A549 (cell line): ENCODE results near the gene C5orf63. TPM values are rescaled to one million over a fixed set of nuclear protein-coding genes. Genes with fewer than 3 reads are reported as not detected.
"Not testable (repeated sequence)": the region's sequence is repeated elsewhere in the genome, so short reads cannot be mapped to it uniquely, and the experiment has no call there.

Source experiments
- ATAC-seq, 2 experiments: fragments of 200-7000 bp in 1 of 2; fragments of >200 bp in 1 of 2; cut with Nextera tagmentation in 1 of 2; cut with Tn5 transposase in 1 of 2; 3 replicates each; pipeline versions ENCODE4 v1.8.0 to v1.9.1; 2018 to 2020; ENCODE audit warnings: mild to moderate bottlenecking in 1 of 2, moderate library complexity in 1 of 2
- CTCF ChIA-PET: fragments of 300-600 bp; sonication (Branson Sonifier 250); formaldehyde crosslinking; extraction: SDS; loops from one replicate; lab custom pipeline; 2021; ENCODE audit warnings: antibody characterized with exemption, inconsistent platforms; lab: Yijun Ruan, JAX
- POLR2A ChIA-PET: fragments of 350-600 bp; formaldehyde crosslinking; extraction: SDS; loops from one replicate; lab custom pipeline; 2021; ENCODE audit warnings: antibody characterized with exemption, inconsistent platforms; lab: Yijun Ruan, JAX
- DNase-seq, 2 experiments: peaks; one replicate each; pipeline versions ENCODE4 v3.0.0 to v3.0.0-alpha.2; 2011 to 2016; ENCODE audit warnings: low read depth in 1 of 2, low spot score in 1 of 2
- FAIRE-seq: peaks from 2 replicates; lab custom pipeline; 2011; peaks lifted over from hg19 to GRCh38; lab: Jason Lieb, UNC
- H3K27ac ChIP-seq, 2 experiments: fragments of >200 bp; sonication (Bioruptor Twin); formaldehyde crosslinking; 3 replicates each; pipeline ENCODE4 v1.5.1; 2016 to 2017
- H3K4me1 ChIP-seq: fragments of >200 bp; sonication (Bioruptor Twin); formaldehyde crosslinking; 3 replicates; pipeline ENCODE4 v1.6.1; 2016
- H3K4me2 ChIP-seq: fragments of >200 bp; sonication (Bioruptor Twin); formaldehyde crosslinking; 3 replicates; pipeline ENCODE4 v1.6.1; 2016
- H3K4me3 ChIP-seq: fragments of >200 bp; sonication (Bioruptor Twin); formaldehyde crosslinking; 3 replicates; pipeline ENCODE4 v1.5.1; 2016
- H3K9me3 ChIP-seq: fragments of >200 bp; sonication (Bioruptor Twin); formaldehyde crosslinking; 3 replicates; pipeline ENCODE4 v1.6.1; 2016
- CBX8 ChIP-seq: fragments of 200-600 bp; sonication (generic); IDR thresholded peaks from 2 replicates; pipeline ENCODE4 v1.6.1; 2016
- CEBPB ChIP-seq, 2 experiments: fragments of >200 bp in 1 of 2; sonication (Bioruptor Twin) in 1 of 2; formaldehyde crosslinking in 1 of 2; IDR thresholded peaks; 2 replicates each; pipeline ENCODE4 v1.6.1; 2012 to 2016
- EHF ChIP-seq: fragments of 250-450 bp; sonication (Bioruptor Pico); IDR thresholded peaks from 2 replicates; pipeline ENCODE4 v1.5.0; 2020; ENCODE audit warnings: mild to moderate bottlenecking
- EP300 ChIP-seq, 2 experiments: fragments of >200 bp; sonication (Bioruptor Twin); formaldehyde crosslinking; IDR thresholded peaks; 2 replicates in 1 of 2; 3 replicates in 1 of 2; pipeline ENCODE4 v1.6.1; 2016 to 2017
- FOSB ChIP-seq: fragments of 250-450 bp; sonication (Bioruptor Pico); IDR thresholded peaks from 2 replicates; pipeline ENCODE4 v1.5.0; 2020; ENCODE audit warnings: mild to moderate bottlenecking, moderate library complexity
- FOSL2 ChIP-seq, 2 experiments: fragments of 450-650 bp in 1 of 2; fragments of >200 bp in 1 of 2; sonication (Bioruptor Twin) in 1 of 2; formaldehyde crosslinking; IDR thresholded peaks; 2 replicates each; pipeline versions ENCODE4 v1.5.0 to v1.6.1; 2016 to 2020; ENCODE audit warnings: mild to moderate bottlenecking in 1 of 2, moderate library complexity in 1 of 2
- FOXS1 ChIP-seq: fragments of 250-450 bp; sonication (Bioruptor Pico); IDR thresholded peaks from 2 replicates; pipeline ENCODE4 v1.5.0; 2020; ENCODE audit warnings: mild to moderate bottlenecking, moderate library complexity
- JUN ChIP-seq, 2 experiments: fragments of >200 bp; sonication (Bioruptor Twin); formaldehyde crosslinking; IDR thresholded peaks; 2 replicates in 1 of 2; 3 replicates in 1 of 2; pipeline ENCODE4 v1.6.1; 2016 to 2017
- MAFK ChIP-seq: fragments of 450-650 bp; IDR thresholded peaks from 2 replicates; pipeline ENCODE4 v1.6.1; 2014; ENCODE audit not compliant: partially characterized antibody
- RAD21 ChIP-seq, 2 experiments: fragments of >200 bp in 1 of 2; sonication (Bioruptor Twin) in 1 of 2; formaldehyde crosslinking in 1 of 2; IDR thresholded peaks in 1 of 2; conservative IDR thresholded peaks in 1 of 2; 2 replicates in 1 of 2; 3 replicates in 1 of 2; pipeline ENCODE4 v1.6.1; 2012 to 2018; ENCODE audit warnings: inconsistent platforms in 1 of 2
- SMC3 ChIP-seq: fragments of >200 bp; sonication (Bioruptor Twin); formaldehyde crosslinking; IDR thresholded peaks from 3 replicates; pipeline ENCODE4 v1.6.1; 2018; ENCODE audit warnings: inconsistent platforms
- SREBF2 ChIP-seq: fragments of 450-650 bp; IDR thresholded peaks from 2 replicates; pipeline ENCODE4 v1.6.1; 2014; ENCODE audit warnings: mild to moderate bottlenecking, moderate library complexity
- TFCP2L1 ChIP-seq: fragments of 250-450 bp; sonication (Bioruptor Pico); IDR thresholded peaks from 2 replicates; pipeline ENCODE4 v1.5.0; 2021; ENCODE audit warnings: mild to moderate bottlenecking
- TP53 ChIP-seq: fragments of 250-450 bp; sonication (Bioruptor Pico); IDR thresholded peaks from 2 replicates; pipeline ENCODE4 v1.5.0; 2021; ENCODE audit warnings: mild to moderate bottlenecking, moderate library complexity
- ZSCAN20 ChIP-seq: fragments of 250-450 bp; sonication (Bioruptor Pico); IDR thresholded peaks from 2 replicates; pipeline ENCODE4 v1.8.0; 2022; ENCODE audit warnings: mild to moderate bottlenecking, moderate library complexity
- WGBS: methylation state at CpG from one replicate; pipeline ENCODE4 v1.1.6; 2017; ENCODE audit errors: missing lambda C conversion rate; 5-methylcytosine and 5-hydroxymethylcytosine counted together
- polyA plus RNA-seq, 4 experiments: library from polyadenylated mRNA; depleted of rRNA in 3 of 4; stranded (reverse); fragments of >200 nt; fragmentation: RNase III in 1 of 4; extraction: RNeasy Plus Mini Kit Qiagen cat#74134 plus additional on column Dnase treatment in 1 of 4; gene quantifications; 2 replicates in 3 of 4; 3 replicates in 1 of 4; pipeline ENCODE4 v1.2.3, GENCODE V29; 2011 to 2017
- TF ChIP-seq, protein P1 (sequence below): fragments of 250-450 bp; sonication (Bioruptor Pico); IDR thresholded peaks from 2 replicates; pipeline ENCODE4 v1.5.0; 2021; ENCODE audit warnings: mild to moderate bottlenecking, moderate library complexity, borderline replicate concordance
- TF ChIP-seq, protein P2 (sequence below): IDR thresholded peaks from 2 replicates; pipeline ENCODE4 v1.6.1; 2012; ENCODE audit warnings: low read depth, borderline replicate concordance
- TF ChIP-seq, protein P3 (sequence below): fragments of >200 bp; sonication (Bioruptor Twin); formaldehyde crosslinking; IDR thresholded peaks from 2 replicates; pipeline ENCODE4 v1.6.1; 2016
- TF ChIP-seq, protein P4 (sequence below): fragments of 450-650 bp; IDR thresholded peaks from 2 replicates; pipeline ENCODE4 v1.6.1; 2014; ENCODE audit warnings: antibody characterized with exemption
- TF ChIP-seq, protein P5 (sequence below): fragments of >200 bp; sonication (Bioruptor Twin); formaldehyde crosslinking; IDR thresholded peaks from 3 replicates; pipeline ENCODE4 v1.5.1; 2016
- TF ChIP-seq, protein P6 (sequence below): fragments of 200-600 bp; sonication (generic); IDR thresholded peaks from 2 replicates; pipeline ENCODE4 v1.6.1; 2016; ENCODE audit warnings: antibody characterized with exemption, mild to moderate bottlenecking, moderate library complexity

The C5orf63 gene
- polyA plus RNA-seq, 2 of the 4 experiments (the other 2 are of a cell fraction) = 4.1 to 10.9 TPM

DNA sequence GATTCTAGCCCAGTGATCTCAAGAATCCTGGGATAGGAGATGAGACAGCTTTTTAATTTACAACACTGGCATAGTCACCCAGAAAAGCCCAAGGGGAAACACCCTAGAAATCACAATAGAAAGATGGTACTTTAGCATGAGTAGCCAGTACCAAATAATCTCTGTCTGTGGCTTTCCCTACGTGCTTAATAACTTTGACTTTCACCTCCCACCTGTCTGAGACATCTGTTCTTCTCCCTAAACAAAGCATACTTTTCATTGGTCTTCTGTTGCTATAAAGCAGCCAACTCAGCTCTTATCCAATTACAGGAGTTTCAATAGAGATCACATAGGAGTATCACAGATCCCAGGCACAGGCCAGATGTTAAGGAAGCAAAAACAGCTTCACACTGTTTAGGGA, 53.4 kb downstream of the C5orf63 start (continued):
- TF ChIP-seq, protein P1, sequence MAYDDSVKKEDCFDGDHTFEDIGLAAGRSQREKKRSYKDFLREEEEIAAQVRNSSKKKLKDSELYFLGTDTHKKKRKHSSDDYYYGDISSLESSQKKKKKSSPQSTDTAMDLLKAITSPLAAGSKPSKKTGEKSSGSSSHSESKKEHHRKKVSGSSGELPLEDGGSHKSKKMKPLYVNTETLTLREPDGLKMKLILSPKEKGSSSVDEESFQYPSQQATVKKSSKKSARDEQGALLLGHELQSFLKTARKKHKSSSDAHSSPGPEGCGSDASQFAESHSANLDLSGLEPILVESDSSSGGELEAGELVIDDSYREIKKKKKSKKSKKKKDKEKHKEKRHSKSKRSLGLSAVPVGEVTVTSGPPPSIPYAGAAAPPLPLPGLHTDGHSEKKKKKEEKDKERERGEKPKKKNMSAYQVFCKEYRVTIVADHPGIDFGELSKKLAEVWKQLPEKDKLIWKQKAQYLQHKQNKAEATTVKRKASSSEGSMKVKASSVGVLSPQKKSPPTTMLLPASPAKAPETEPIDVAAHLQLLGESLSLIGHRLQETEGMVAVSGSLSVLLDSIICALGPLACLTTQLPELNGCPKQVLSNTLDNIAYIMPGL (CRISPR knock-in tag) = no peak
- TF ChIP-seq, protein P2, sequence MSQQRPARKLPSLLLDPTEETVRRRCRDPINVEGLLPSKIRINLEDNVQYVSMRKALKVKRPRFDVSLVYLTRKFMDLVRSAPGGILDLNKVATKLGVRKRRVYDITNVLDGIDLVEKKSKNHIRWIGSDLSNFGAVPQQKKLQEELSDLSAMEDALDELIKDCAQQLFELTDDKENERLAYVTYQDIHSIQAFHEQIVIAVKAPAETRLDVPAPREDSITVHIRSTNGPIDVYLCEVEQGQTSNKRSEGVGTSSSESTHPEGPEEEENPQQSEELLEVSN = no peak
- no peak for TF ChIP-seq TP53 (CRISPR knock-in tag)
- TF ChIP-seq JUN (IDR thresholded peaks at IDR 0.05) = no peak

DNA sequence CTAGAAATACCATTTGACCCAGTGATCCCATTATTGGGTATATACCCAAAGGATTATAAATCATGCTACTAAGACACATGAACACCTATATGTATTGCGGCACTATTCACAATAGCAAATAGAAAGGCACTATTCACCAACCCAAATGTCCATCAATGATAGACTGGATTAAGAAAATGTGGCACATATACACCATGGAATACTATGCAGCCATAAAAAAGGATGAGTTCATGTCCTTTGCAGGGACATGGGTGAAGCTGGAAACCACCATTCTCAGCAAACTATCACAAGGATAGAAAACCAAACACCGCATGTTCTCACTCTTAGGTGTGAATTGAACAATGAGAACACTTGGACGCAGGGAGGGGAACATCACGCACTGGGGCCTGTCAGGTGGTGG, 56.6 kb downstream of the C5orf63 start:
- POLR2A ChIA-PET, H3K27ac ChIP-seq, FAIRE-seq, H3K4me2 ChIP-seq, H3K9me3 ChIP-seq, ATAC-seq, CTCF ChIA-PET, H3K4me3 ChIP-seq, H3K4me1 ChIP-seq, DNase-seq: not testable (repeated sequence)
- WGBS = 92% methylated on average over 4 of the region's 4 CpGs

DNA sequence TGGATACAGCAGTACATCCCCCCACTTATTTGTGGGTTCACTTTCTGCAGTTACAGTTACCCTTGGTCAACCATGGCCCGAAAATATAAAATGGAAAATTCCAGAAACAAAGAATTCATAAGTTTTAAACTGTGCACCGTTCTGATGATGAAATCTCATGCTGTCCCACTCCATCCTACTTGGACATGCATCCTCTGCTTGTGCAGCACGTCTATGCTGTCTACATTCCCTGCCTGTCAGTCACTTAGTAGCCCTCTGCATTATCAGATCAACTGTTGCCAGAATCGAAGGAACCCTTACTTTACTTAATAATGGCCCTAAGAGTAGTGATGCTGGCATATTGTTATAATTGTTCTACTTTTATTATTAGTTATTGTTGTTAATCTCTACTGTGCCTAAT, 57.6 kb downstream of the C5orf63 start:
- 11% methylated on average over 4 of the region's 4 CpGs for WGBS
- Histone ChIP-seq H3K27ac (no peak overlapping the region), H3K9me3 (no peaks in the 10 kb centered on the region), H3K4me1 (no peaks in the 10 kb centered on the region), H3K4me3 (no peak overlapping the region), H3K4me2 (no peak overlapping the region)
- POLR2A ChIA-PET = no interaction called here
- no peak for ATAC-seq
- no peak for DNase-seq
- no peak for TF ChIP-seq SMC3
- no peak for TF ChIP-seq FOSB (CRISPR knock-in tag)
- no peak for TF ChIP-seq EP300 (IDR thresholded peaks at IDR 0.05)
- TF ChIP-seq MAFK = no peak
- no peak for TF ChIP-seq FOSL2 (IDR thresholded peaks at IDR 0.05)
- TF ChIP-seq FOSL2 (CRISPR knock-in tag; IDR thresholded peaks at IDR 0.05) = no peak
- TF ChIP-seq, protein P3, sequence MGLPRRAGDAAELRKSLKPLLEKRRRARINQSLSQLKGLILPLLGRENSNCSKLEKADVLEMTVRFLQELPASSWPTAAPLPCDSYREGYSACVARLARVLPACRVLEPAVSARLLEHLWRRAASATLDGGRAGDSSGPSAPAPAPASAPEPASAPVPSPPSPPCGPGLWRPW = no peak
- TF ChIP-seq, protein P4, sequence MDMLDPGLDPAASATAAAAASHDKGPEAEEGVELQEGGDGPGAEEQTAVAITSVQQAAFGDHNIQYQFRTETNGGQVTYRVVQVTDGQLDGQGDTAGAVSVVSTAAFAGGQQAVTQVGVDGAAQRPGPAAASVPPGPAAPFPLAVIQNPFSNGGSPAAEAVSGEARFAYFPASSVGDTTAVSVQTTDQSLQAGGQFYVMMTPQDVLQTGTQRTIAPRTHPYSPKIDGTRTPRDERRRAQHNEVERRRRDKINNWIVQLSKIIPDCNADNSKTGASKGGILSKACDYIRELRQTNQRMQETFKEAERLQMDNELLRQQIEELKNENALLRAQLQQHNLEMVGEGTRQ = no peak
- TF ChIP-seq, protein P5, sequence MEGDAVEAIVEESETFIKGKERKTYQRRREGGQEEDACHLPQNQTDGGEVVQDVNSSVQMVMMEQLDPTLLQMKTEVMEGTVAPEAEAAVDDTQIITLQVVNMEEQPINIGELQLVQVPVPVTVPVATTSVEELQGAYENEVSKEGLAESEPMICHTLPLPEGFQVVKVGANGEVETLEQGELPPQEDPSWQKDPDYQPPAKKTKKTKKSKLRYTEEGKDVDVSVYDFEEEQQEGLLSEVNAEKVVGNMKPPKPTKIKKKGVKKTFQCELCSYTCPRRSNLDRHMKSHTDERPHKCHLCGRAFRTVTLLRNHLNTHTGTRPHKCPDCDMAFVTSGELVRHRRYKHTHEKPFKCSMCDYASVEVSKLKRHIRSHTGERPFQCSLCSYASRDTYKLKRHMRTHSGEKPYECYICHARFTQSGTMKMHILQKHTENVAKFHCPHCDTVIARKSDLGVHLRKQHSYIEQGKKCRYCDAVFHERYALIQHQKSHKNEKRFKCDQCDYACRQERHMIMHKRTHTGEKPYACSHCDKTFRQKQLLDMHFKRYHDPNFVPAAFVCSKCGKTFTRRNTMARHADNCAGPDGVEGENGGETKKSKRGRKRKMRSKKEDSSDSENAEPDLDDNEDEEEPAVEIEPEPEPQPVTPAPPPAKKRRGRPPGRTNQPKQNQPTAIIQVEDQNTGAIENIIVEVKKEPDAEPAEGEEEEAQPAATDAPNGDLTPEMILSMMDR = no peak
- TF ChIP-seq FOXS1 (CRISPR knock-in tag) = no peak
- no peak for TF ChIP-seq JUN (IDR thresholded peaks at IDR 0.05)
- no peak for TF ChIP-seq SREBF2
- TF ChIP-seq EHF (CRISPR knock-in tag) = no peak
- no peak for TF ChIP-seq RAD21 (conservative IDR thresholded peaks at IDR 0.05 in 1 of 2, IDR thresholded peaks at IDR 0.05 in 1 of 2)
- no peak for TF ChIP-seq TFCP2L1 (CRISPR knock-in tag)
- no peak for TF ChIP-seq CBX8
- TF ChIP-seq, protein P6, sequence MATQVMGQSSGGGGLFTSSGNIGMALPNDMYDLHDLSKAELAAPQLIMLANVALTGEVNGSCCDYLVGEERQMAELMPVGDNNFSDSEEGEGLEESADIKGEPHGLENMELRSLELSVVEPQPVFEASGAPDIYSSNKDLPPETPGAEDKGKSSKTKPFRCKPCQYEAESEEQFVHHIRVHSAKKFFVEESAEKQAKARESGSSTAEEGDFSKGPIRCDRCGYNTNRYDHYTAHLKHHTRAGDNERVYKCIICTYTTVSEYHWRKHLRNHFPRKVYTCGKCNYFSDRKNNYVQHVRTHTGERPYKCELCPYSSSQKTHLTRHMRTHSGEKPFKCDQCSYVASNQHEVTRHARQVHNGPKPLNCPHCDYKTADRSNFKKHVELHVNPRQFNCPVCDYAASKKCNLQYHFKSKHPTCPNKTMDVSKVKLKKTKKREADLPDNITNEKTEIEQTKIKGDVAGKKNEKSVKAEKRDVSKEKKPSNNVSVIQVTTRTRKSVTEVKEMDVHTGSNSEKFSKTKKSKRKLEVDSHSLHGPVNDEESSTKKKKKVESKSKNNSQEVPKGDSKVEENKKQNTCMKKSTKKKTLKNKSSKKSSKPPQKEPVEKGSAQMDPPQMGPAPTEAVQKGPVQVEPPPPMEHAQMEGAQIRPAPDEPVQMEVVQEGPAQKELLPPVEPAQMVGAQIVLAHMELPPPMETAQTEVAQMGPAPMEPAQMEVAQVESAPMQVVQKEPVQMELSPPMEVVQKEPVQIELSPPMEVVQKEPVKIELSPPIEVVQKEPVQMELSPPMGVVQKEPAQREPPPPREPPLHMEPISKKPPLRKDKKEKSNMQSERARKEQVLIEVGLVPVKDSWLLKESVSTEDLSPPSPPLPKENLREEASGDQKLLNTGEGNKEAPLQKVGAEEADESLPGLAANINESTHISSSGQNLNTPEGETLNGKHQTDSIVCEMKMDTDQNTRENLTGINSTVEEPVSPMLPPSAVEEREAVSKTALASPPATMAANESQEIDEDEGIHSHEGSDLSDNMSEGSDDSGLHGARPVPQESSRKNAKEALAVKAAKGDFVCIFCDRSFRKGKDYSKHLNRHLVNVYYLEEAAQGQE = no peak
- no peak for TF ChIP-seq CEBPB (IDR thresholded peaks at IDR 0.05)
- no peak for TF ChIP-seq ZSCAN20 (CRISPR knock-in tag)
- no peak for FAIRE-seq
- CTCF ChIA-PET = interaction anchor here (0.6 to 1.1 kb wide), 2 partner anchors 9 to 496 kb away, joined by 3 read pairs; no protein-coding TSS in a partner anchor
